K562 (cell line): ENCODE results near the gene LRRC15.

Source experiments
- CREBBP ChIP-seq: IDR thresholded peaks from one replicate; pipeline ENCODE4 v1.6.1; 2012; ENCODE audit warnings: low read depth, mild to moderate bottlenecking, control low read depth, inconsistent platforms, low read length
- CTCF ChIP-seq, 3 experiments: IDR thresholded peaks in 2 of 3; conservative IDR thresholded peaks in 1 of 3; 2 replicates each; pipeline ENCODE4 v1.5.1; 2011 to 2012; ENCODE audit warnings: low read length in 3 of 3, mild to moderate bottlenecking in 3 of 3, control low read depth in 2 of 3, improper control_type of control experiment in 1 of 3, inconsistent platforms in 1 of 3, low read depth in 1 of 3, mixed read lengths in 1 of 3, moderate library complexity in 1 of 3; ENCODE audit not compliant: insufficient read depth in 2 of 3
- GABPA ChIP-seq: fragments of 200-800 bp; sonication (Bioruptor generic); conservative IDR thresholded peaks from 2 replicates; pipeline ENCODE4 v1.6.1; 2016; ENCODE audit warnings: low read depth, missing genetic modification characterization, missing compliant biosample characterization
- MYC ChIP-seq, 2 experiments: fragments of 250-450 bp in 1 of 2; sonication (Bioruptor Pico) in 1 of 2; IDR thresholded peaks; 2 replicates each; pipeline versions ENCODE4 v1.5.1 to v1.6.1; 2012 to 2021; ENCODE audit warnings: low read depth in 2 of 2, borderline replicate concordance in 1 of 2, improper control_type of control experiment in 1 of 2, low read length in 1 of 2, mild to moderate bottlenecking in 1 of 2, moderate library complexity in 1 of 2

- TF ChIP-seq MYC (IDR thresholded peaks at IDR 0.05; ENCODE audit: low read depth, low read length): no peak
- no peak for TF ChIP-seq MYC (CRISPR knock-in tag; IDR thresholded peaks at IDR 0.05; ENCODE audit: borderline replicate concordance, low read depth)
- no peak for TF ChIP-seq CTCF (IDR thresholded peaks at IDR 0.05 in 2 of 3, conservative IDR thresholded peaks at IDR 0.05 in 1 of 3; ENCODE audit: insufficient read depth in 2 of 3, low read depth in 1 of 3, low read length in 3 of 3)
- TF ChIP-seq CREBBP: no peak
- no peak for TF ChIP-seq GABPA (tag)
Observed at GRCh38 chr3:194340757-194341400, 28.7 kb downstream of the LRRC15 start.
